NCI-H2171 (cell line): ENCODE measurements around the gene ARHGEF25.
"Not testable (repeated sequence)": the region's sequence is repeated elsewhere in the genome, so short reads cannot be mapped to it uniquely, and the experiment has no call there.

Experiments
- DNase-seq: peaks from one replicate; lab custom pipeline; 2025; lab: John Stamatoyannopoulos, UW

ARHGEF25 gene

DNA sequence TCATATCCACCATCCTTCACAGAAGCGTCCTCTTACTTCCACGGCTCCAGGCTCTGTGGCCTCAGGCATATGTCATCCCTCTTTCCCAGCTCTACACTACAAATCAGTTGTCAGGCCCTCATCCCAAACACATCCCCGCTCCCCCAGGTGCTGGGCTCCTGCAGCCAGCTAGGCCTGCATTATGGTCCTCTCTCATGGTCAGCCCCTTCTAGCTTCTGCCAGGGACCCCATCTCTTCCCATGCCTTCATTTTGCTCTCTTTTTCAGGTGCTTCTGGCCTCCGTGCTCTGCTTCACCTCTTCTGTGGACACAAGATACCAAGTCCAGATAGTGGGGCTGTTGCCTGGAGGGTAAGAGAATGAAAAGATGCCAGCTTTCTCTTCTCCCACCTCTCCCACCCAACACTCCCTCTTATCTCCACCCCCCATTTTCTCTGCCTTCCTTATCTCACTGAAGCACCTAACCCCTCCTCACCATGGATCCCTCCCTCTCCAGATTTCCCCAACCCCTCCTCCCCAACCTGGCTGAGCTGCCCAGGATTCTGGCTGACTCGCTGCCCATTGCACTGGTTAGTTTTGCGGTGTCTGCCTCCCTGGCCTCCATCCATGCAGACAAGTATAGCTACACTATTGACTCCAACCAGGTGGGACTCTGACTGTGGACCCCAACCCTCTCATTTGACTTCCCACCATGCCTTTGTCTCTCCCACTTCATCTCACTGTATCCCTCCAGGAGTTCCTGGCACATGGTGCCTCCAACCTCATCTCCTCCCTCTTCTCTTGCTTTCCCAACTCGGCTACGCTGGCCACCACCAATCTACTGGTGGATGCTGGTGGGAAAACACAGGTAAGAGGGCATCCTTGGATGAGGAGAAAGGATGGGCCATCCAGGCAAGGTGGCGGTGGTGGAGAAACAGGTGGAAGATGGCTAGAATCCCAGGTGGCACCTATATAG lies 11.3 kb downstream of the ARHGEF25 start:
- no peak for DNase-seq

DNA sequence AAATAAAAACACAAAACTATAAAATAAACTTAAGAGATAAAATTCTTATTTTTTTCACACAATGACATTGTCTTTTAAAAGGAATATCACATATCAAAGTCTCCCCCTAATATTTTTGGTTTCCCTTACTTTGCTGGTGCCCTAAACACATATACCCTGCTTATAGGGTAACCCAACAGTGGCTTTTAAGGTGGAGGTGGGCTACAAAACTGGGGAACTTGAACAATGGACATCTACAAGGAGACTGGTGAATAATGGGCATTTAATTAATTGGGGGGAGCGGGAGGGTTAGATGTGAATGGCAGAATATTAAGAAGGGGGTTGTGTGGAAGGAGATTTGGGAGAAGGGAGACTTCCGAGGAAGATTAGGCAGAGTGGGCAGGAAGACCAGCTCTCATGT lies 12.2 kb downstream of the ARHGEF25 start:
- no peak for DNase-seq

DNA sequence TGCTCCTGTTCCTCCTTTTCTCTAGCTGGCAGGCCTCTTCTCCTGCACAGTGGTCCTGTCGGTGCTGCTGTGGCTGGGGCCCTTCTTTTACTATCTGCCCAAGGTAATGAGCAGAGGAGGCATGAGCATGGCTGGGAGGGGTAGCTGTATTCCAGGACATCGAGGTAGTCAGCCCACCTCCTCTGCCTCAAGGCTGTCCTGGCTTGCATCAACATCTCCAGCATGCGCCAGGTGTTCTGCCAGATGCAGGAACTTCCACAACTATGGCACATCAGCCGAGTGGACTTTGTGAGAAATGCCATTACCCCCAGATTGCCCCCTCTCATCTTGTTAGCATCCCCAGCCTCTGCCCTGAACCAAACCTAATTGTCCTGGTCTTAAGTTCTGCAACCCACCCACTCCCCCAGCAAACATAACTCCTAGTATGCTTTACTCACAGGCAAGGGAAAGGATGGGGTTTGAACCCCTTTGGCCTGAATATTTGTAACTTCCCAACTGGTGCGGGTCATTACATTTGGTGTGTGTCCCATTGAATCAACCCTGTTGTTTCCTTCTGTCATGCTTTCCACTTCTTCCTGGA lies 12.7 kb downstream of the ARHGEF25 start:
- DNase-seq, result no peak

DNA sequence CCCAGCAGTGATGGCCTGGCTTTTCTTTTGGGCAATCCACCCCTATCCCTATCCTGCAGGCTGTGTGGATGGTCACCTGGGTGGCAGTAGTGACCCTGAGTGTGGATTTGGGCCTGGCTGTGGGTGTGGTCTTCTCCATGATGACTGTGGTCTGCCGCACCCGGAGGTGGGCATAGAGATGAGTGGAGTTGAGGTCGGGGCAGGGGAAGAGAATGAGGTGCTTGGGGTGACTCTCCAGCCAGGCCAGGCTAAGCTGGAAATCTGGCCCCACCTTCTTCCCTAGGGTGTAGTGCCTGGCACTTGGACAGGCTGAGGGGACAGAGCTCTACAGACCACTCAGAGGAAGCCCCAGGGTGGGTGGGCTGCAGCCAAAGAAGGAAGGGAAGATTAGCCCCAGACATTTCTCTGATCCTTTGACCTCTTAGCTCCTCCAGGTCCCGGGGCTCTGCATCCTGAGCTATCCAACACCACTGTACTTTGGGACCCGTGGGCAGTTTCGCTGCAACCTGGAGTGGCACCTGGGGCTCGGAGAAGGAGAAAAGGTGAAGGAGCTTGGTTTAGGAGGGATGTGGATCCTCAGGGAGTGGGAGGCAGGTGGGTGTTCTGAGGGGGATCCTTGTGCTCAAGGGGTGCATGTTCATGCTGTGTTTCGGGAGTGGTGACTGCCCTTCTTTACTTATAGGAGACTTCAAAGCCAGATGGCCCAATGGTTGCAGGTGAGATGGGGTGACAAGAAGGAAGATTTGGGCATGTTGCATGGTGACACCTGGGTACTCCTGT lies 13.4 kb downstream of the ARHGEF25 start:
- no peak for DNase-seq

DNA sequence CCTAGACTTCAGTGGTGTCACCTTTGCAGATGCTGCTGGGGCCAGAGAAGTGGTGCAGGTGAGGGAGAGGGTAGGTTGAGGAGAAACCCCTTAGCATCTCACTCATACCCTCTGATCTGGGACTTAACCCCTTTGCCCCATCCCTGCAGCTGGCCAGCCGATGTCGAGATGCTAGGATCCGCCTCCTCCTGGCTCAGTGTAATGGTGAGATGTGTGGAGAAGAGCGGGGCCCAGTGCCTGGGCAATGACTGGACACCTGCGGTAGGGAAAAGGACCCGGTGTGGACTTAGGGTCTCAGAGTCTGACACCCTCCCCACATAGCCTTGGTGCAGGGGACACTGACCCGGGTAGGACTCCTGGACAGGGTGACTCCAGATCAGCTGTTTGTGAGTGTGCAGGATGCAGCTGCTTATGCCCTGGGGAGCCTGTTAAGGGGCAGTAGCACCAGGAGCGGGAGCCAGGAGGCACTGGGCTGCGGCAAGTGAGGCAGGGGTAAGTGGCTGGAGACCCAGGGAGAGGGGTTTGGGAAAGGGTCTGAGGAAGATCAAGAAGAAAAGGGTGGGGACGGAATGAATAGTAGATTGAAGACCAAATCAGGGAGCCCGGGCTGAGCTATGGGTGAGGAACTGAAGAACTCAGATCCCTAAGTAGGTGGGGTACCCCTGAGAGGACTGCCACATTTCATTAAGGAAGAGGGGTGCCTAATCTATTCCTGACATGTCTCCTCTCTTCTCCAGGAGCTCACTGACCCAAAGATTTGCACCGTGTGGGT lies 14.2 kb downstream of the ARHGEF25 start:
- no peak for DNase-seq

DNA sequence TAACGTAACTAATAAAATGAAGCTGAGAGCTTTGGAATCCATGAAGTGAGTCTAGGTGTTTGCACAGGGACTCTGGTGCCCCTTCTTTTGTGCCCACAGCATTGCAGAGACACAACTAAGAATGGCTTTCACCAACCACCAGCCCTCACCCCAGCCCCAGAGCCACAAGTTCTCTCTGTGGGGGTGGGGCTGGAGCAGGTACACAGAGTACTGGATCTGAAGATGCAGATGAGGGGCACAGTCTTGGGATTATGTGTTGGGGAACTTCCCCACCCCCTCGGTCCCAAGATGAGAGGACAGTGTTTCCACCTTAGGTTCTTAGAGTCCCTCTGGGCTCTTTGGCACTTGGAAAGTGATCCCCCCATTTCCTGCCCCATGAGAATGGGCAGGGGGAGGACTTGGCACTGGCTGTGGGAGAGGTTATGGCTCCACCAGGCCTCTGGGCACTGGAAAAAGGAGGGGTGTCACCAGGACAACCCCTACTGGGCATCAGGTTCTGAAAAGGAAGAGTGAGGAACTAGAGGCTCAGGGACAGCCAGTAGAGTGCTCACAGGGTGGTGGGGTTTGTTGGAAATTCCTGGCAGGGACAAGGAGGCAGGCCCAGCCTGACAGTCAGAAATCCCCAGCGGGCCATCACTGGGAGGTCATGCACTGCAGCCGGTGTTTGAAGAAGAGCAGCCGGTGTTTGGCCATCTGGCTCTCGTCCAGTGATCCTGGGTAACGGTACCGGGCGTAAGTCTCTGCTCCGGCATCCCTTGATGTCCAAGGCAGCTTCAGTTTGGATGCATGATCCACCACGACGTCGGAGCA lies 15.1 kb downstream of the ARHGEF25 start:
- DNase-seq, result no peak

DNA sequence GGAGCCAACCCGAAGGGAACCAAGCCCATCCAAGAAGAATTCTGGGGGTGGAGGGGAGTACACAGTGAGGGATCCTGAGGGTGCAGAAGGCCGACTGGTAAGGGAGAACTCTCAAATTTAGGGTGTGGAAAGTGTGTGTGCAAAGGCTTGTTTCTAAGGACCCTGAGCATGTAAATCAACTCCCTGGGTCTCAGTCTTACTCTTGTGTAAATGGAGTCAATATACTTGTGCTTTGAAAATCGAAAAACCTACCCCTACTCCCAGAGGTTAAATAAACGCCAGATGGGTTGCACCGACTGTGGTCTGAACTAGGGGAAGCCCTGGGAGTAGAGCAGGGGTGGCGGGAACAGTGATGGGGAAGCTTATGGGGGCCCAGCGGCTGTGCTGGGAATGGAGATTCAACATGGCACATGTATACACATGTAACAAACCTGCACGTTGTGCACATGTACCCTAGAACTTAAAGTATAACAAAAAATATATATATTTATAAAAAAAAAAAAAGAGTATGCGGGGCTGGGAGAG lies 15.7 kb downstream of the ARHGEF25 start:
- DNase-seq, result no peak

DNA sequence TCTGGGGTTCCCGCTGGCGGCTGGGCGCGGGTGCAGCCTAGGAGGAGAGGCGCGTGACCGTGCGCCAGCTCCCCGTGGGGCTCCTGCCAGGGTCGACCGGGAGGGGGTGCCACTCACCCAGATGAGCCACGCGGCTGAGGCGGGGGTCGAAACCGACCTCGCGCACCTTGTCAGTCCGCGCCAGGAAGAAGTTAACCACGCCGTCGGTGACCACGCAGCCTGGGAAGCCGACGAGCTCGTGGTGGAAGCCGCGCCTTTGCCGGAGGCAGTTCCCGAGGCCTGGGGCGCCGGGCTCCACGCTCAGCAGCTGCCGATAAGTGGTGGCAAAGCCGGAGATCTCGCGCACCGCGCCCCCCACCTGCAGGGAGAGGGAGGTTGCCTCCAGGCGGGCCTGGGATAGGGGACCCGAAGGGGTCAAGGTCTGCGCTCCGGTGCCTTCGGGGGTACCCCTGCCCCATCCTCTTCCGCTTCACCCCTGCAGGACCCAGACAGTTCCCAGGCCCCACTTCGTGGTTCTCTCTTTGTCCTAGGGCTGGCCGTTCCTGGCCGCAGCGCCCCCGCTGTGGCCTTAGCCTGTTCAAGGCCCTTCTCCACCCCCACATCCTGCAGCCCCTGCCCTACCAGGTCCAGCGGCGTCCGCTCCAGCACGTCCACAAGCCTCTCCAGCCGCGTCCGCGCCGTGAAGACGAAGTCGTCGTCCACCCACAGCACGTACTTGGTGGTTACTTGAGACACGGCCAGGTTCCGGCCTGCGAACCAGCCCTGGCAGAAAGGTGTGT lies 16.5 kb downstream of the ARHGEF25 start:
- no peak for DNase-seq

DNA sequence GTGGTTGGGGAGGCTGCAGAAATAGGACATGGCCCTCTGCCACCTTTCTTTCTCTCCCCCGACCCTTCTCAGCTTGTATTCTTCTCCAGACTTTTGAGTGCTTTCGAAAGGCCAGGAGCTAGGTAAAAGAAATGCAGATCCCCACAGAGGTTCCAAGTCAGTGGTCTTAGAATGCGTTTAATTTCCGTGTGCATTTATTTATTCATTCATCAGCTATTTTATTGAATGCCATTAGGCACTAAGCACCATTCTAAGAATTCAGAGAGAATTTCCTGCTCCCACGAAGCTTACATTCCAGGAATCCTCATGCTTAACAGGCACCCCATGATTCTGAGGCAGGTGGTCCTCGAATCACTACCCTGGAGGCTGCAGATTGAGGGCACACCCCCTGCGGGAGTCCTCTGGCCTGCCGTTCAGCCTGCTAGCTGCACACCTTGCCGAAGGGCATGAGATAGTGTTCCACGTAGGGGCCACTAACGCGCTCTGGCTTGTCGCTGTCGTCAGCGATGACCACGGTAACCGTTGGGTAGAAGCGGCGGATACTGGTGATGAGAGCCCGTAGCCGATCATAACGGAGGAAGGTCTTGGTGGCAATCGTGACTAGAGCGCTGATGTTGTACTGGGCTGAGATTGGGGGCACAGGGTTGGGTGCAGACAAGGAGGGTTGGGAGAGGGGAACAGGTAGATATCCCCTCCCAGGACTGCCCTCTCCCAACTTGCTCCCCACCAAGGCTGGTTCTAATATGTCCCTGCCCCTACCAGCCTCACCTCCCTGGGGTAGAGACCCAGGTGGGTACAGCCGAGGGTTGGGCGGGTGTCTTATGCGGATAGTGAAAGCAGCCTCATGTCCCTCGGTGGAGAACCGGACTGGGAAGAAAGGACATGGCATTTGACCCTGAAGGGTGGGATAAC lies 17.3 kb downstream of the ARHGEF25 start:
- DNase-seq, result no peak

DNA sequence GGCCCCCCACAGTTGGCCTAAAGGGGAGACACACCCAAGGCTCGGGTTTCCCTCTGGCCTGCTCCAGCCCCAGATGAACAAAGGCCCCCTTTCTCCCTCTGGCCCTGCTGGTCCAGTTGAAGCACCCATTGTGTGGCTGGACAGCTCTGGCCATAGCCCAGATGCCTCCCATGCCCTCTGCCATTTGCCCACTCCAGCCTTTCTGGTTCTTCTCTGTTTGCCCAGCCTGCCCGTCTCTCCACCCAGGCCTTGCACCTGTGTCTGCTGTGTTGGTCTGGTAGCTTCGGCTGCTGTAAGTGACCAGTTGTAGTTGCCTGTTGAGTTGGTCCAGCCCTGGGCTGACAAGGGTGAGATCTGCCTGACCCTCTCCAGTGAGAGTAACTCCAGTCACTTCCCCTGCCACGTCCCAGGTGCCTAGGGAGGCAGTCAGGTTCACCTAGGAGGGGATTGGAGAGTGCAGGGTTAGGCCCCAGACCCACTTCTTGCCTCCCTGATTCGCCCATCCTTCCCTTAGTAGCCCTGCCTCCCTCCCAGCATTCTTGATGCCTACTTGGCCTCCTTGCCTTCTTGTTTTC lies 18.7 kb downstream of the ARHGEF25 start:
- DNase-seq, result no peak

DNA sequence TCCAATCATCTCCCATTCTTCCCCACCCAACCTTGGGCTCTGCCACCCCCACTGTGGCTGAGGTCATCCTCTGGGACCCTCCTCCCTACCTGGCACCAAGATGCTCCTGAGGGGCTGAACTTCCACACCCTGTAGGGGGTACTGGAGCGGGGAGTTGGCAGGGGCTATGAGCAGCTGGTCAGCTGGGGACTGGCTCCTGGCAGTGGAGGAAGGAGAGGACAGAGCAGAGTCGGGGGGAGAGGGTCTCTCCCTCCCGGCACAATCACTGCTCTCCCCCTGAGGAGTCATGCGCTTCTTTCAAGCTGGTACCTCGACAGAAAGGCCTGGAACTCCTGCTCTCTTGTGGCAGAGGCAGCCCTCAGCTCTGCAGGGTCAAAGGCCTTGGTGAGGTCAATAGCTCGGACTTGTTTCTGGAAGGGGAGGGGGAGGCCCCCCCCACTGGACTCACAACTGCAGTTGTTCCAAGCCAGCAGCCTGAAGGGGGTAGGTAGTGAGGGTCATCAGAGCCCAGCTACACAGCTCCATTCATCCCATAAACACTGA lies 19.7 kb downstream of the ARHGEF25 start:
- DNase-seq, result no peak

DNA sequence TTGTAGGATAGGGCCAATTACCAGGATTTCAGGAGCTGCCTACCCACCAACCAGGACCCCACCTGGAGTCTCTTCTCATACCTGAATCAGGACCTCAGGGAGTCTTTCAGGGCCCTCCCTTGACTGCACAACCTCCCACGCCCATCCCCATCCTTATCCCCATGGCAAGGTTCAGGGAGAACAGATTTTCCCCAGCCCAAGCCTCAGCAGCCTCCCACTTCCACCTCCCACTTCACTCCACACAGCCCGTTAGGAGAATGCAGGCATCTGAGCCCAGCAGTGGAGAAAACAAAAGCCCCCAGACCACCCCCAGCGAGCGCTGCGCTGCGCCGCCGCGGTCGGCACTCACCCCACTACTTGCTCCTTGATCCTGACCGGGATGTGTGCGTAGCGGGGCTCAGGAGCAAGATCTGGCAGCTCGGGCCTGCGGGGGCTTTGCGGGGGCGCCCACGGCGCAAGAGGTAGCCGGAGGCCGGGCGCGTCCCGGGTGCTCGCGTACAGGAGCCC lies 20.4 kb downstream of the ARHGEF25 start:
- DNase-seq, result no peak

DNA sequence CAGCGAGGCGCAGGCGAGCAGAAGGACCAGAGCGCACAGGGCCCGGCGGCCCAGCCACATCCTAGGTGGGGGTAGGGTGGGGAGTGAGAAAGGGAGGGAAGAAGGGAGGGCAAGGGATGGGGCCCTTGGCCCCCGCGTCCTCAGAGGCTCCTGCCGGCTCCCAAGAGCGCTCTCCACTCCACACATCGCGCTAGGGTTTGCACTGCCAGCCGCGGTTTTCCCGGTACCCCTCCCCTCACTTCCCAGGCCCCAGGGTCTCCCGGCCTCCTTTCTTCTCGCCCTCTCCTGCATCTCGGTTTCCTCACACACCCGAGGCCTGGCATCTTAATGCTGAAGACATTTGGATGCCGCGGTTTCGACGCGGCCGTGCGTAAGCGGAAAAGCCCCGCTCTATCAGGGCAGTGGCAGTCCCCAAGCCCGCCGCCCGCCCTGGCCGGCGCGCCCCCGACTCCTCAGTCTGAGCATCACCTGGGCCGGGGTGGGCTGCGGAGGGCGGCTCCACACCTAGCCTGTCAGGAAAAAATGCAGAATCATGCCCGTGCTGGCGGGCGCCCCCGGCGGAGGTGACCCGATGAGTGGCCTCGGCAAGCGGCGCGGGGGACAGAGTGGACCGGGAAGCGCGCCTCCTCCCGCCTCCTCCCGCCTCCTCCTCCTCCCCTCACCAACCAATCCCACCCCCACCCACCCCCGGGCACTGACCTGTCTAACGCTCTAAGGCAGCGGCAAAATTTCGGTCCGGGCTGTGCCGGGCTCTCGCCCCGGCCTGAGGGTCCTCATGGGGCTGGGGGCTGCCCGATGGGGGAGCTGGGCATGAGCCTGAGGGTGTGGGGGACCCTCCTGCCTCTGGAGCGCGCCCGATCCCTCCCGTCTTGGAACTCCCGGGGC lies 21.1 kb downstream of the ARHGEF25 start:
- DNase-seq, result peak; percentile 10

DNA sequence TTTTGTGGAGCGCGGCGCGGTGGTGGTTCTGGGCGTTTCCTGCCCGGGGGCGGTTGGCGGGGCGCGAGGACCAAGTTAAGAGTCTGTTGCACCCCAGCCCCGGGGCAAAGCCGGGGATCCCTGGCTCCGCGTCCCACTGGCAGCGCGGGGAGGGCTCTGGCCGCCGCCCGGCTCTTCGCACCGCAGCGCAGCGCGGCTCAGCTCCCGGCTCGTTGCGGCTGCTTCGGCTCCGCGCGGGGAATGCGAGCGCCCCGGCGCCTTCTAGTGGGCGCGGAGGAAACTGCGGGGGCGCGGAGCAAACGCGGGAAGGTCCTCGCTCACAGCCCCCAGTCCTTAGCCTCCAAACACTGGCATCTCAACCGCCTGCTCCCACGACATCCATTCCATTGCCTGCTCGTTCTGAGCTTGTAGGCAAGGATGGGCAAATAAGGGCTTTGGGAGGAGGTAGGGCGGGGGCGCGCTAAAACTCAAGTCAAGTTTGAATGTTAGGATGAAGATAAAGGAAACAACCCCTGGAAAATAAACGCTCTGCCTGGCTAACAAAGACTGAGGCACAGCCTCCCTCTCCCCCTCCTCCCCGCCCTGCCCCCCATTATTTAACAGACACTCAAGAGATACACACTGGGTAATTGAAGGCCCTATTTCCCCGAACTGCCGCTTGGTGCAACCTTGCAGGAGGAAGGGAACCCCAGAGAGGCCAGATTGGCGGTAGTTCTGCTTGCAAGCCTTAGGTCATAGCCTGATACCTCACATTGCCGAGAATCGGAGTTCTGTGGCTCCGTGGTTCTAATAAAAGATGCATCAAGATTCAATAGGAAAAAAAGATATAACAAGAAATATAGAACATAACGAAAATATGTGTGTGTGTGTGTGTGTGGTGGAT lies 22.0 kb downstream of the ARHGEF25 start, which contains the start of gene B4GALNT1:
Gene B4GALNT1 (minus strand): TSS at position 244 of the 883 bp plus-strand sequence. CDS start 1,069 bp downstream, outside the sequence.
- DNase-seq, result peak; percentile 79

DNA sequence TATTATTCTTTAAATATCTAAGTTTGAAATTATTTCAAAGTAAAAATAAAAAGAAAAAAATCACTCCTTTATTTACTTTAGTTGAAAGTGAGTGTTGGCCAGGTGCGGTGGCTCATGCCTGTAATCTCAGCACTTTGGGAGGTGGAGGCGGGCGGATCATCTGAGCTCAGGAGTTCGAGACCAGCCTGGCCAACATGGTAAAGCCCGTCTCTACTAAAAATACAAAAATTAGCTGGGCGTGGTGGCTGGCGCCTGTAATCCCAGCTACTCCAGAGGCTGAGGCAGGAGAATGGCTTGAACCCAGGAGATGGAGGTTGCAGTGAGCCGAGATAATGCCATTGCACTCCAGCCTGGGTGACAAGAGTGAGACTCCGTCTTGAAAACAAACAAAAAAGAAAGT lies 25.5 kb downstream of the ARHGEF25 start:
- not testable (repeated sequence) for DNase-seq

DNA sequence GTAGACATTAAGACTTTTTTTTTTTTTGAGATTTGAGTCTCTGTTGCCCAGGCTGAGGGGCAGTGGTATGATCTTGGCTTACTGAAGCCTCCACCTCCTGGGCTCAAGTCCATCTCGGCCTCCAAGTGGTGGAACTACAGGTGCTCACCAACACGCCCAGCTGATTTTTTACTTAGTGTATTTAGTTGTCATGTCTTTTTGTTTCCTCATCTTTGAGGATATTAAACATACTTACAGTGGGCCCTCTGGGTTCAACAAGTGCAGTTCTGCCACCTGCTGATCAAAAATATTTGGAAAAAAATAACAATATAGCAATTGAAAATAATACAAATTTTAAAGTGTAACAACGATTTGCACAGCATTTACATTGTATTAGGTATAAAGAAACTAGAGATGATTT lies 26.1 kb downstream of the ARHGEF25 start:
- no peak for DNase-seq
